ENCODE measurements around the gene RTN4RL1. TPM values are rescaled to one million over a fixed set of nuclear protein-coding genes. Genes with fewer than 3 reads are reported as not detected.

The RTN4RL1 gene
- total RNA-seq, 2 donors from 2014 or later = 3.1 to 3.6 TPM

DNA sequence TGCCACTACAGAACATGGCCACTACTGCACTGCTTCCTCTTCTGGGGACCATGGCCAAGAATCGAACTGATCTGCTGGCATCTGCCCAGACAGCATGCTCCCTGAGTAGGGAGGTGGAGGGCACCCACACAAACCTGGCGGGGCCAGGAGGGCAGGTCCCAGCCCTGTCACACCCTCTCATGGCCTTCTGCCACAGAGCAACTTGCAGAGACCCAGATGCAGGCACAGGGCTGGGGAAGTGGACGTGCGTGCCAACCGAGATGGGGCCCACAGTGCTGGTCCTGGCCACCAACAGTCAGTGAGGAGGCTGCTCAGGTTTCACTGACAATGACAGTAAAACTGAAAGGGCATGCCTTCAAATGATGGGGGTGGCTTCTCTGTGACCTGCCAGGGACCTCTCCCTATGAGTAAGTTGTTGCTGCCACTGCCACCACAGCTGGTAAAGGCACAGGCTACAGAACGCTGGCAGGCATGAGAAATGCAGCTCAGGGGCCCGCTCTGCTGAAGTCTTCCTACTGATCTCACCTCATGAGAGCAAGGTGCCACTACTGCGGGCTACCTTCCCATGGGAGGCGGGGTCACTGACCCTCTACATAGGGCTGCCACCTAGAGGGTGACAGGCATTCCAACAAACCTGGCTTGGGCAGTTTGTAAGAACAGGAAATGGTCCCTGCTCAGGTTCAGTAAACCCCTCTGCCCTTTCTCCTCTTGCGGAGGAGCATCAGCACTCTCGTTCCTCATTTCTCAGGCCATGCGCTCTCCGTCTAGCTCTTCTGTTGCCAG, 45.3 kb upstream of the RTN4RL1 start:
- intact Hi-C loops (cut with DNase I) = no loop called here
- Histone ChIP-seq H3K4me3 (no peak overlapping the region), H3K36me3 (replicated peaks in 1 of 2; ENCODE audit: insufficient read depth in 1 of 2, low read depth in 2 of 2) (no peaks in the 10 kb centered on the region), H3K27me3 (no peaks in the 10 kb centered on the region), H3K9me3 (no peaks in the 10 kb centered on the region), H3K4me1 (peaks cover 13% of the 10 kb centered on the region), H3K27ac (peak overlapping the region in 2 of 4 donors; percentile 42 to 55)
- ATAC-seq (peak; percentile 22), DNase-seq (peak in 3 of 4 donors; percentile 47 to 71 (median 57))
- TF ChIP-seq, protein P1, sequence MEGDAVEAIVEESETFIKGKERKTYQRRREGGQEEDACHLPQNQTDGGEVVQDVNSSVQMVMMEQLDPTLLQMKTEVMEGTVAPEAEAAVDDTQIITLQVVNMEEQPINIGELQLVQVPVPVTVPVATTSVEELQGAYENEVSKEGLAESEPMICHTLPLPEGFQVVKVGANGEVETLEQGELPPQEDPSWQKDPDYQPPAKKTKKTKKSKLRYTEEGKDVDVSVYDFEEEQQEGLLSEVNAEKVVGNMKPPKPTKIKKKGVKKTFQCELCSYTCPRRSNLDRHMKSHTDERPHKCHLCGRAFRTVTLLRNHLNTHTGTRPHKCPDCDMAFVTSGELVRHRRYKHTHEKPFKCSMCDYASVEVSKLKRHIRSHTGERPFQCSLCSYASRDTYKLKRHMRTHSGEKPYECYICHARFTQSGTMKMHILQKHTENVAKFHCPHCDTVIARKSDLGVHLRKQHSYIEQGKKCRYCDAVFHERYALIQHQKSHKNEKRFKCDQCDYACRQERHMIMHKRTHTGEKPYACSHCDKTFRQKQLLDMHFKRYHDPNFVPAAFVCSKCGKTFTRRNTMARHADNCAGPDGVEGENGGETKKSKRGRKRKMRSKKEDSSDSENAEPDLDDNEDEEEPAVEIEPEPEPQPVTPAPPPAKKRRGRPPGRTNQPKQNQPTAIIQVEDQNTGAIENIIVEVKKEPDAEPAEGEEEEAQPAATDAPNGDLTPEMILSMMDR (IDR thresholded peaks at IDR 0.05) = no peak
- no peak for TF ChIP-seq POLR2A (IDR thresholded peaks at IDR 0.05)
- 76 to 81% methylated on average over 9 to 13 of the region's 13 CpGs for WGBS, 2 donors

DNA sequence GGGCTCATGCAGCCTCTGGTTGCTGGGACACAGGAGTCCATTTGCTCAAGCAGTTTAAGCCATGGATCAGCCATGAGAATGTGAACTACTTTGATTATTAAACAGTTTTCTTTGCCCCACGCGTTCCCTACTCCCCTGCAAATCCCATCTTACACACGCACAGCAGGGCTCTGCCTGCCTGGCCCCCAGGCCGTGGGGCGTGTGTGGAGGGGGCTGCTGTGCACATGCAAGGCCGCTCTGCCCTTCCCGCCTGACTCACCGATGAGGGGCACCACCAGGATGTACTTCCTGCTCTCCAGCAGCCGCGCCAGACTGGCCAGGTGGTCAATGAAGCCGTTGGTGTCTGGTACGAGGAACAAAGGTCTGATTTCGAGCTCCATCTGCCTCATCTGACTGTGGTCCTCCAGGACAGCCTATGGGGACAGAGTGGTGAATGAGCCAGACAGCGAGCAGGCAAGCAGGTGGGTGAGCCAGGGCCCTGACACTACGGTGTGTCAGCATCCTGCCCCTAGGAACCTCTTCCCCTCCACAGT, 43.5 kb upstream of the RTN4RL1 start:
- ATAC-seq (no peak), DNase-seq (no peak)
- Histone ChIP-seq H3K27me3 (no peaks in the 10 kb centered on the region), H3K9me3 (no peaks in the 10 kb centered on the region), H3K27ac (peak overlapping the region in 3 of 4 donors; percentile 10 to 47 (median 40)), H3K4me3 (no peak overlapping the region), H3K4me1 (peaks cover 13% of the 10 kb centered on the region), H3K36me3 (replicated peaks in 1 of 2; ENCODE audit: insufficient read depth in 1 of 2, low read depth in 2 of 2) (peaks cover 0 to 4% of the 10 kb centered on the region in 2 donors)
- intact Hi-C loops (cut with DNase I) = no loop called here
- no peak for TF ChIP-seq POLR2A (IDR thresholded peaks at IDR 0.05)
- TF ChIP-seq, protein P1 (IDR thresholded peaks at IDR 0.05) = no peak
- 69 to 76% methylated on average over 10 to 15 of the region's 15 CpGs for WGBS, 2 donors

DNA sequence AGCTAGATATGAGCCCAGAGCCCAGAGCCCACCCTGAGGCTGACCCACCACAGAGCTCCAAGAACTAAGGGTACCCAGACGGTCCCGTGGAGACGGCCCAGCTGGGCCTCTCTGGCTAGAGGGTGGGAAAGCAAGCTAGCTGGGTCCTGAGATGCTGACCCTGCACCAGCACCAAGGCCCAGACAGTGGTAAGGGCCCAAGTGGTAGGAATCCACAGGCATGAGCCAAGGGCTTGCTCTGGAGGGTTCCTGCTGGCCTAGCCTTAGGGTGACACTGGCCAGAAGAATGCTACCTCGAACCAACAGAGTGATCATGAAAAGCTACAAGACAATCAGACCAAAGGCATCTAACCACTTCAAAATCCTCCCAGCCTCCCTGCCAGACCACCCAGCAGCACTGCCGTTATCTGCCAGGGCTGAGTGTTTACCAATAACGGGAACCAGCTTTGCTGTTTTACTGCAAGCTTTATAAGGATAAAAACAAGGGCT, 42.9 kb upstream of the RTN4RL1 start:
- Histone ChIP-seq H3K36me3 (replicated peaks in 1 of 2; ENCODE audit: insufficient read depth in 1 of 2, low read depth in 2 of 2) (peaks cover 0 to 4% of the 10 kb centered on the region in 2 donors), H3K4me1 (peaks cover 13% of the 10 kb centered on the region), H3K27me3 (no peaks in the 10 kb centered on the region), H3K27ac (peak overlapping the region in 2 of 4 donors; percentile 40 to 47), H3K4me3 (no peak overlapping the region), H3K9me3 (no peaks in the 10 kb centered on the region)
- no peak for DNase-seq
- WGBS, 2 donors = 77 to 91% methylated on average over 4 to 6 of the region's 6 CpGs
- no peak for TF ChIP-seq POLR2A (IDR thresholded peaks at IDR 0.05)
- TF ChIP-seq, protein P1 (IDR thresholded peaks at IDR 0.05) = no peak
- intact Hi-C loops (cut with DNase I) = no loop called here
- no peak for ATAC-seq

DNA sequence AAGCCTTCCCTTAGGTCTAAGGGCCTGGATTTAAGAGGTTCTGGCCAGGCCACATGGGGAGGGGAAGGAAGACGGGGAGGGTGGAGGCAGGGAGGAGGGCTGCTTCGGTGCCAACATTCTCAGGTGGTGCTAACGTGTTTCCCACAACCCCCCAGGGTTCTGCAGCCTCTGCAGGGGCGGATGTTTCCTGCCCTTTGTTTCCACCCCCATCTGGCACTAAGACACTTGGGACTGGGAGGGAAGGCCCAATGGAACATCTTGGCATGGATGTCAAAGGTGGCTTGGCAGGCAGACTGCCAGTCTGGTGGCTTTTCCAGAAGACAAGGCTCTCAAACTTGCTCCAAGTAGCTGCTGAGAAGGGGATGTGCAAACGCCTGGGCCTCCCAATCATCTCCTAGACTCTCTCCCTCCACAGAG, 42.5 kb upstream of the RTN4RL1 start:
- TF ChIP-seq, protein P1 (IDR thresholded peaks at IDR 0.05) = no peak
- no peak for TF ChIP-seq POLR2A (IDR thresholded peaks at IDR 0.05)
- 52 to 72% methylated on average over 5 of the region's 5 CpGs for WGBS, 2 donors
- H3K4me1 ChIP-seq = peaks cover 13% of the 10 kb centered on the region
- H3K9me3 ChIP-seq = no peaks in the 10 kb centered on the region
- peaks cover 0 to 4% of the 10 kb centered on the region in 2 donors for H3K36me3 ChIP-seq (replicated peaks in 1 of 2; ENCODE audit: insufficient read depth in 1 of 2, low read depth in 2 of 2)
- intact Hi-C loops (cut with DNase I) = no loop called here
- no peak overlapping the region for H3K4me3 ChIP-seq
- DNase-seq (no peak), ATAC-seq (no peak)
- no peaks in the 10 kb centered on the region for H3K27me3 ChIP-seq
- peak overlapping the region in 2 of 4 donors; percentile 40 to 47 for H3K27ac ChIP-seq
